ENCODE data around the gene OBSCN. TPM values are rescaled to one million over a fixed set of nuclear protein-coding genes. Genes with fewer than 3 reads are reported as not detected.

OBSCN gene
- total RNA-seq, 1 donor from 2014 or later = 7.6 TPM

DNA sequence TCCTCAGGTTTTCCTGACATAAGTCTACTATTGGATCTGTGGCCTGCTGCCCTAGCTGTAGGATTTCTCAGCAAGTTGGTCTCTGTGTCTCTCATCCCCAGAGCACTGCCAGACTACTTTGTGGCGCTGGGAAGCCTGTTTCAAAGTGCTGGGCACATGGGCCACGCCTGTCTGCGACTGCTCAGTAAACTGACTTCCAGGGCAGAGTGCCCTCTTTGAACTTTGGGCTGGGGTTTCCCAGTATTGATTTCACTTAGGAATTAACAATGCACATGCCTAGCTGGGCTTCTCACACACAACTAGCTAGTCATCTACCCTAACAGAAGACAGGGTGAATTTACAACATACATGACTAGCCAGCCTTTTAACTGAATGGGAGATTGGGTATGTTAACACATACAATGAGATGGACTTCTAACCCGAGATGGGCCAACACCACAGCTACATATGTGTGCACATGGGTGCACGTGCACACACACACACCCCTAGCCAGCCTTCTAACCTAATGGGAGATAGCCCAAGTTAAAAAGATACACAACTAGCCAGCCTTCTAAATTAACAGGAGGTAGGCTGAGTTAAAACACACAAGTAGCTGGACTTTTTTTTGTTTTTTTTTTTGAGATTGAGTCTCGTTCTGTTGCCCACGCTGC lies 215.7 kb downstream of the OBSCN start:
- Histone ChIP-seq H3K4me3 (ENCODE audit: low read depth, low read length) (no peak overlapping the region), H3K27me3 (ENCODE audit: control insufficient read depth, insufficient read depth, low read length) (no peaks in the 10 kb centered on the region), H3K36me3 (ENCODE audit: control insufficient read depth, insufficient read depth, low read length) (no peaks in the 10 kb centered on the region)
- FAIRE-seq (no peak), DNase-seq (ENCODE audit: low read depth) (no peak)
- TF ChIP-seq, protein P1, sequence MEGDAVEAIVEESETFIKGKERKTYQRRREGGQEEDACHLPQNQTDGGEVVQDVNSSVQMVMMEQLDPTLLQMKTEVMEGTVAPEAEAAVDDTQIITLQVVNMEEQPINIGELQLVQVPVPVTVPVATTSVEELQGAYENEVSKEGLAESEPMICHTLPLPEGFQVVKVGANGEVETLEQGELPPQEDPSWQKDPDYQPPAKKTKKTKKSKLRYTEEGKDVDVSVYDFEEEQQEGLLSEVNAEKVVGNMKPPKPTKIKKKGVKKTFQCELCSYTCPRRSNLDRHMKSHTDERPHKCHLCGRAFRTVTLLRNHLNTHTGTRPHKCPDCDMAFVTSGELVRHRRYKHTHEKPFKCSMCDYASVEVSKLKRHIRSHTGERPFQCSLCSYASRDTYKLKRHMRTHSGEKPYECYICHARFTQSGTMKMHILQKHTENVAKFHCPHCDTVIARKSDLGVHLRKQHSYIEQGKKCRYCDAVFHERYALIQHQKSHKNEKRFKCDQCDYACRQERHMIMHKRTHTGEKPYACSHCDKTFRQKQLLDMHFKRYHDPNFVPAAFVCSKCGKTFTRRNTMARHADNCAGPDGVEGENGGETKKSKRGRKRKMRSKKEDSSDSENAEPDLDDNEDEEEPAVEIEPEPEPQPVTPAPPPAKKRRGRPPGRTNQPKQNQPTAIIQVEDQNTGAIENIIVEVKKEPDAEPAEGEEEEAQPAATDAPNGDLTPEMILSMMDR (IDR thresholded peaks at IDR 0.05; ENCODE audit: insufficient read depth, low read length, severe bottlenecking) = no peak

DNA sequence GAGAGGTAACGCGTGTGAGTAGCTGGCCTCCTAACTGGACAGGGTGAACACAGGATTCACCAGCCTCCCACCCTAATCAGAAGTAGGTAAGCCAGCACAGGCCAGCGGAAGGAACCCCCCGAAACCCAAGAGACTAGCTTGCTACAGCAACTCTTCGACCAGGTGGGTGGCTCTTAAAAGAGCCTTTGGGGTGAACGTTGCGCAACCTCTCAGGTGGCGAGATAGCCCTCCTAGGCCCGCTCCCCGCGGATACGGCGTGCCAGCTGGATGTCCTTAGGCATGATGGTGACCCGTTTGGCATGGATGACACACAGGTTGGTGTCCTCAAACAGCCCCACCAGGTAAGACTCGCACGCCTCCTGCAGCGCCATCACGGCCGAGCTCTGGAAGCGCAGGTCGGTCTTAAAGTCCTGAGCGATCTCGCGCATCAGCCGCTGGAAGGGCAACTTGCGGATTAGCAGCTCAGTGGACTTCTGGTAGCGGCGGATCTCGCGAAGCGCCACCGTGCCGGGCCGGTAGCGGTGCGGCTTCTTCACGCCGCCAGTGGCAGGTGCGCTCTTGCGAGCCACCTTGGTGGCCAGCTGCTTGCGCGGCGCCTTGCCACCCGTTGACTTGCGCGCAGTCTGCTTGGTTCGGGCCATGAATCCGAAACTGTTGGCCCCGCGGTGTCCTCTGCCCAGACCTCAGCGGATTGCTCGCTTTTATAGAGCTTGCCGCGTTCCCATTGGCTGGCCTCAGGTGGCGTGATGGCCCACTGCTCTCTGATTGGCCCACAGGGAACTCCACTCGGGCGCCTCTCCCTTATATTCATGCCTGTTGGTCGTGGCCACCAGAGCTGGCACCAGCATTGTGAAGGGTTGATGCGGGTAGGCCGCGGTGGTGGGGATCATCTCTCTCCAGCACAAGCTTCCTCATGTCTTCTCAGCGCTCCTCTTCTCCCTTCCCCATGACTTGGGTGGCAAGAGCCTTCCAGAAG lies 217.1 kb downstream of the OBSCN start:
- TF ChIP-seq, protein P1 (IDR thresholded peaks at IDR 0.05; ENCODE audit: insufficient read depth, low read length, severe bottlenecking) = no peak
- no peaks in the 10 kb centered on the region for H3K36me3 ChIP-seq (ENCODE audit: control insufficient read depth, insufficient read depth, low read length)
- FAIRE-seq (no peak), DNase-seq (ENCODE audit: low read depth) (no peak)
- H3K4me3 ChIP-seq (ENCODE audit: low read depth, low read length) = no peak overlapping the region
- H3K27me3 ChIP-seq (ENCODE audit: control insufficient read depth, insufficient read depth, low read length) = peaks cover 2% of the 10 kb centered on the region

DNA sequence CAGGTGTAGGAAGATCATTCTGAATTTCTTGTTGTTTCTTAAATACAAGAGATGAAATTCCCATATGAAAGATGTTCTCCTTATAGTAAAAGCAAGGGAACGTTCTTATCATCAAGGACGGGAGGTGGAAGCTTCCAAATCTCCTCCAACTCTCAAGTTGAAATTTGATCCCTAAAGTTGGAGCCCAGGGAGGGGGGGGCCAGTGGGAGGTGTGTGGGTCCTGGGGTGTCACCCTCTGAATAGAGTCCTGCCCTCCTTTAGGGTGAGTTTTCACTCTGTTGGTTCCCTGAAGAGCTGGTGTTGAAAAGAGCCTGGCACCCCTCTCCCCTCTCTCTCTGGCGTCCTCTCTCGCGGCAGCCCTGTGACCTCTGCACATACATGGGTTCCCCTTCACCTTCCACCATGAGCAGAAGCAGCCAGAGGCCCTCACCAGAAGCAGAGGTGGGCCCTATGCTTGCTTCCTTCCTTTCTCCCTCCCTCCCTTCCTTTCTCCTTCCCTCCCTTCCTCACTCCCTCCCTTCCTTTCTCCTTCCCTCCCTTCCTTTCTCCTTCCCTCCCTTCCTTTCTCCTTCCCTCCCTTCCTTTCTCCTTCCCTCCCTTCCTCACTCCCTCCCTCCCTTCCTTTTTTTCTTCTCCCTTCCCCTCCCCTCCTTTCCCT lies 218.8 kb downstream of the OBSCN start:
- H3K27me3 ChIP-seq (ENCODE audit: control insufficient read depth, insufficient read depth, low read length) = peaks cover 2% of the 10 kb centered on the region
- DNase-seq (ENCODE audit: low read depth) (no peak), FAIRE-seq (no peak)
- TF ChIP-seq, protein P1 (IDR thresholded peaks at IDR 0.05; ENCODE audit: insufficient read depth, low read length, severe bottlenecking) = no peak
- H3K4me3 ChIP-seq (ENCODE audit: low read depth, low read length) = no peak overlapping the region
- H3K36me3 ChIP-seq (ENCODE audit: control insufficient read depth, insufficient read depth, low read length) = no peaks in the 10 kb centered on the region

DNA sequence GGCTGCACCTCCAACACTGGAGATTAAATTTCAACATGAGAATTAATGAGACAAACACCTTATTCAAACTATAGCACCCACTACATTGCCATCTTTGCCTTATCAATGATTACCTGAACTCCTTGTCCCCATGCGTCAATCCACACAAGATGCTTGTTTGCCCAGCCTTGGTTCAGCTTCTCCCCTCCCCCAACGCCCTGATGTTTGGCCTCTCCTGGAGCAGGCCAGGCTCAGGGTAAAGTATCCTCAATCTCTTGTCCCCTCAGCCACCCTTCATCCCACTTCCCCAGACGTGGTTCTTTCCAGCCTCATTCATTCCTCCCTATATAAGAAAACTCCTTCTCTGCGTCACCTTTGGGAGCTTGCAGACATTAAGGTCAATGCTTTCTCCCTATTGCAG lies 220.6 kb downstream of the OBSCN start:
- FAIRE-seq = no peak
- TF ChIP-seq, protein P1 (IDR thresholded peaks at IDR 0.05; ENCODE audit: insufficient read depth, low read length, severe bottlenecking) = no peak
- DNase-seq (ENCODE audit: low read depth) = no peak
- peaks cover 2% of the 10 kb centered on the region for H3K27me3 ChIP-seq (ENCODE audit: control insufficient read depth, insufficient read depth, low read length)
- H3K4me3 ChIP-seq (ENCODE audit: low read depth, low read length) = no peak overlapping the region
- H3K36me3 ChIP-seq (ENCODE audit: control insufficient read depth, insufficient read depth, low read length) = no peaks in the 10 kb centered on the region

Other genes starting within 250 kb of the OBSCN start
- not detected in 2 replicates for gene WNT3A, start 201.0 kb upstream of the OBSCN start, total RNA-seq
- 240 and 297 TPM in 2 replicates for gene ARF1, start 125.3 kb upstream of the OBSCN start, total RNA-seq
- 16.1 and 17.1 TPM in 2 replicates for gene C1orf35, start 104.7 kb upstream of the OBSCN start, total RNA-seq
- 43.2 and 87.7 TPM in 2 replicates for gene MRPL55, start 98.7 kb upstream of the OBSCN start, total RNA-seq
- gene GUK1, start 67.8 kb upstream of the OBSCN start, total RNA-seq = 519 and 695 TPM in 2 replicates
- gene GJC2, start 58.1 kb upstream of the OBSCN start, total RNA-seq = 2.9 and 5.5 TPM in 2 replicates
- gene IBA57, start 42.2 kb upstream of the OBSCN start, total RNA-seq = 2.0 and 2.6 TPM in 2 replicates
- gene TRIM11, start 198.8 kb downstream of the OBSCN start, total RNA-seq = 17.9 and 20.0 TPM in 2 replicates
- 1.6 and 2.4 TPM in 2 replicates for gene TRIM17, start 208.8 kb downstream of the OBSCN start, total RNA-seq